OCI-LY7 (cell line): ENCODE results near the gene MLLT10. TPM values are rescaled to one million over a fixed set of nuclear protein-coding genes. Genes with fewer than 3 reads are reported as not detected.

ENCODE experiments used
- BruUV-seq: library from RNA; stranded (reverse); fragments of 400-500 nt; replicated peaks from 2 replicates; lab custom pipeline; 2021; lab: Mats Ljungman, UMichigan
- CTCF ChIA-PET: fragments of 300-600 bp; sonication (Branson Sonifier 250); formaldehyde crosslinking; loops from one replicate; lab custom pipeline; 2022; ENCODE audit warnings: antibody characterized with exemption; ENCODE audit not compliant: unreplicated experiment; lab: Charles Lee
- POLR2A ChIA-PET: fragments of 300-600 bp; sonication (Branson Sonifier 250); formaldehyde crosslinking; loops from one replicate; lab custom pipeline; 2022; ENCODE audit warnings: antibody characterized with exemption; lab: Charles Lee
- DNase-seq: peaks from one replicate; pipeline ENCODE4 v3.0.0-alpha.2; 2015; ENCODE audit warnings: low spot score
- H2AFZ ChIP-seq: fragments of 200-600 bp; sonication (generic), shearing (Covaris generic); 2 replicates; pipeline ENCODE4 v1.6.1; 2014; ENCODE audit warnings: mild to moderate bottlenecking, antibody characterized with exemption, low read length, moderate library complexity
- H3K27ac ChIP-seq: fragments of 200-600 bp; sonication (generic); 2 replicates; pipeline ENCODE4 v1.5.1; 2014; ENCODE audit warnings: mixed run types, low read depth, mild to moderate bottlenecking, moderate library complexity, low read length, inconsistent platforms; ENCODE audit not compliant: poor library complexity, severe bottlenecking
- H3K36me3 ChIP-seq: fragments of 200-600 bp; sonication (generic); 2 replicates; pipeline ENCODE4 v1.6.1; 2014; ENCODE audit warnings: mild to moderate bottlenecking, antibody characterized with exemption, low read length, moderate library complexity, mixed read lengths; ENCODE audit not compliant: insufficient read depth
- H3K4me1 ChIP-seq: fragments of 200-600 bp; sonication (generic); 2 replicates; pipeline ENCODE4 v1.5.1; 2014; ENCODE audit warnings: mild to moderate bottlenecking, low read length; ENCODE audit not compliant: insufficient read depth, poor library complexity, severe bottlenecking
- H3K4me2 ChIP-seq: fragments of 200-600 bp; sonication (generic); 2 replicates; pipeline ENCODE4 v1.6.1; 2014; ENCODE audit warnings: mild to moderate bottlenecking, low read length
- H3K4me3 ChIP-seq: fragments of 200-600 bp; sonication (generic); 2 replicates; pipeline ENCODE4 v1.5.1; 2014; ENCODE audit warnings: mild to moderate bottlenecking, low read depth, low read length; ENCODE audit not compliant: poor library complexity, severe bottlenecking
- H3K79me2 ChIP-seq: fragments of 200-600 bp; sonication (generic); 2 replicates; pipeline ENCODE4 v1.6.1; 2016; ENCODE audit warnings: low read depth, mild to moderate bottlenecking, low read length, moderate library complexity, mixed read lengths; ENCODE audit not compliant: insufficient read depth
- H3K9me2 ChIP-seq: fragments of 200-600 bp; sonication (generic); 2 replicates; pipeline ENCODE4 v1.6.1; 2016; ENCODE audit warnings: mild to moderate bottlenecking, low read length, mixed read lengths; ENCODE audit not compliant: insufficient read depth
- H3K9me3 ChIP-seq: fragments of 200-600 bp; sonication (generic); 2 replicates; pipeline ENCODE4 v1.6.1; 2014; ENCODE audit warnings: mild to moderate bottlenecking, mixed run types, low read length, mixed read lengths
- H4K20me1 ChIP-seq: fragments of 200-600 bp; sonication (generic); 2 replicates; pipeline ENCODE4 v1.6.1; 2014; ENCODE audit warnings: mild to moderate bottlenecking, antibody characterized with exemption, low read length, moderate library complexity, mixed read lengths; ENCODE audit not compliant: insufficient read depth
- CTCF ChIP-seq: fragments of 200-600 bp; sonication (generic); conservative IDR thresholded peaks from 2 replicates; pipeline ENCODE4 v1.5.1; 2014; ENCODE audit warnings: mild to moderate bottlenecking, antibody characterized with exemption, low read length, moderate library complexity, mixed read lengths
- EZH2phosphoT487 ChIP-seq: fragments of 200-600 bp; sonication (generic); IDR thresholded peaks from 2 replicates; pipeline ENCODE4 v1.6.1; 2018; ENCODE audit warnings: low read depth, borderline replicate concordance, mild to moderate bottlenecking, mixed run types, antibody characterized with exemption, low read length, moderate library complexity, mixed read lengths
- intact Hi-C: fragments of 100-400 bp; cut with micrococcal nuclease; formaldehyde crosslinking; loops from one replicate; pipeline ENCODE4 v1.10.0; 2022; ENCODE audit not compliant: unreplicated experiment
- total RNA-seq, 2 experiments: library from RNA; depleted of rRNA in 1 of 2; stranded (reverse); fragments of >200 nt in 1 of 2; shearing (Covaris generic) in 1 of 2; gene quantifications; 2 replicates each; pipeline ENCODE4 v1.2.3, GENCODE V29; 2014 to 2022

The MLLT10 gene
- total RNA-seq, 2 experiments from 2014 or later: 68.4 to 74.0 TPM

- H4K20me1 ChIP-seq: no peaks in the 10 kb centered on the region
- H3K4me1 ChIP-seq: peaks cover 27% of the 10 kb centered on the region
- H3K9me2 ChIP-seq: no peaks in the 10 kb centered on the region
- H2AFZ ChIP-seq: no peak overlapping the region
- intact Hi-C loops: loop anchor here (5.0 kb wide), 1 partner anchor 712 kb away; no protein-coding TSS in a partner anchor
- no peaks in the 10 kb centered on the region for H3K9me3 ChIP-seq
- no peak overlapping the region for H3K4me3 ChIP-seq
- no TSS peak for BruUV-seq
- ChIA-PET POLR2A (interaction anchor here (0.7 kb wide), 1 partner anchor 15 kb away, joined by 3 read pairs; no protein-coding TSS in a partner anchor), CTCF (no interaction called here)
- no peak for DNase-seq
- no peaks in the 10 kb centered on the region for H3K79me2 ChIP-seq
- no peaks in the 10 kb centered on the region for H3K36me3 ChIP-seq
- TF ChIP-seq EZH2phosphoT487: no peak
- TF ChIP-seq CTCF: no peak
- H3K27ac ChIP-seq: no peak overlapping the region
- H3K4me2 ChIP-seq: peak overlapping the region; percentile 88; the same call in 1 of the 2 replicates
Measured at GRCh38 chr10:21515361-21516241, 18.4 kb upstream of the MLLT10 start.

GRCh38 chr10:21516242-21517131, 17.5 kb upstream of the MLLT10 start:
- ChIA-PET CTCF (interaction anchor here (0.6 kb wide), 1 partner anchor 285 kb away, joined by 4 read pairs; no protein-coding TSS in a partner anchor), POLR2A (interaction anchor here (0.6 kb wide), 1 partner anchor 20 kb away, joined by 4 read pairs; no protein-coding TSS in a partner anchor)
- intact Hi-C loops: loop anchor here (5.0 kb wide), 1 partner anchor 711 kb away; no protein-coding TSS in a partner anchor

More at GRCh38 chr10:21516242-21517131, 17.5 kb upstream of the MLLT10 start:
- peak overlapping the region; percentile 88 for H3K4me2 ChIP-seq
- no peaks in the 10 kb centered on the region for H3K9me3 ChIP-seq
- no peaks in the 10 kb centered on the region for H4K20me1 ChIP-seq
- DNase-seq: peak; percentile 67
- H2AFZ ChIP-seq: no peak overlapping the region
- TF ChIP-seq EZH2phosphoT487 (no peak), CTCF (no peak)
- no peak overlapping the region for H3K27ac ChIP-seq
- H3K9me2 ChIP-seq: no peaks in the 10 kb centered on the region
- no TSS peak for BruUV-seq
- H3K4me1 ChIP-seq: peaks cover 27% of the 10 kb centered on the region
- no peaks in the 10 kb centered on the region for H3K79me2 ChIP-seq
- no peaks in the 10 kb centered on the region for H3K36me3 ChIP-seq
- peak overlapping the region; percentile 70 for H3K4me3 ChIP-seq
